ENCODE data around the gene LAMB4.

Gene LAMB4

DNA sequence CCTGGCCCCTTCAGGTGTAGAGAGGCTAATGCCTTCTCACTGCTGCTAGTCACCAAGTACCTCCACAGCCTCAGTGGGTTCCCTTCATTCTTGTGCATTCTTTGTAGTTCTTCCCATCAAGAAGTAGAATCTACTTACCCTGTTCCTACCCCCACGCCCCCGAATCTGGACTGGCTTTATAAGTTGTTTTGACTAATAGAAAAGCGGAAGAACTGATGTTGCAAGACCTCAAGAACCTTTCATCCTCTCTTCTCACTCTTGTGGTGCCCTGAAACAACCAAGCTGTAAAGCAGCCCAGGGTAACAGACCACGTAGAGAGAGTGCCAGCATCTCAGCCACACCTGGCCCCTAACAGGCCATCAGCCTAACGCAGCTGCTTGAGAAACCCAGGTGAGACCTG, 104.0 kb downstream of the LAMB4 start:
- POLR2A ChIA-PET = no interaction called here
- CTCF ChIA-PET = no interaction called here
- TF ChIP-seq FOXK2 (IDR thresholded peaks at IDR 0.05) (no peak), NFRKB (IDR thresholded peaks at IDR 0.05) (no peak), ARNT (IDR thresholded peaks at IDR 0.05) (no peak), TARDBP (IDR thresholded peaks at IDR 0.05) (no peak), HDGF (IDR thresholded peaks at IDR 0.05; ENCODE audit: borderline replicate concordance) (no peak), SUZ12 (IDR thresholded peaks at IDR 0.05) (no peak), L3MBTL2 (conservative IDR thresholded peaks at IDR 0.05) (no peak), FOXM1 (IDR thresholded peaks at IDR 0.05; ENCODE audit: borderline replicate concordance) (no peak), SP1 (IDR thresholded peaks at IDR 0.05) (no peak), ZNF384 (IDR thresholded peaks at IDR 0.05) (no peak), FOXA1 (IDR thresholded peaks at IDR 0.05) (no peak), ELF4 (IDR thresholded peaks at IDR 0.05) (no peak)
- TF ChIP-seq, protein P1, sequence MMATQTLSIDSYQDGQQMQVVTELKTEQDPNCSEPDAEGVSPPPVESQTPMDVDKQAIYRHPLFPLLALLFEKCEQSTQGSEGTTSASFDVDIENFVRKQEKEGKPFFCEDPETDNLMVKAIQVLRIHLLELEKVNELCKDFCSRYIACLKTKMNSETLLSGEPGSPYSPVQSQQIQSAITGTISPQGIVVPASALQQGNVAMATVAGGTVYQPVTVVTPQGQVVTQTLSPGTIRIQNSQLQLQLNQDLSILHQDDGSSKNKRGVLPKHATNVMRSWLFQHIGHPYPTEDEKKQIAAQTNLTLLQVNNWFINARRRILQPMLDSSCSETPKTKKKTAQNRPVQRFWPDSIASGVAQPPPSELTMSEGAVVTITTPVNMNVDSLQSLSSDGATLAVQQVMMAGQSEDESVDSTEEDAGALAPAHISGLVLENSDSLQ (IDR thresholded peaks at IDR 0.05) = no peak
- DNase-seq (ENCODE audit: extremely low spot score) = no peak

- ChIA-PET POLR2A (no interaction called here), CTCF (interaction anchor here (1.3 kb wide), 1 partner anchor 8 kb away, joined by 7 read pairs; no protein-coding TSS in a partner anchor)
- DNase-seq (ENCODE audit: extremely low spot score) = no peak
- no peak for TF ChIP-seq NFRKB (IDR thresholded peaks at IDR 0.05)
- no peak for TF ChIP-seq CTBP1 (IDR thresholded peaks at IDR 0.05; ENCODE audit: borderline replicate concordance)
- TF ChIP-seq SP1 (IDR thresholded peaks at IDR 0.05) = no peak
- TF ChIP-seq ELF4 (IDR thresholded peaks at IDR 0.05) = no peak
- TF ChIP-seq, protein P1 (IDR thresholded peaks at IDR 0.05) = no peak
- TF ChIP-seq L3MBTL2 (conservative IDR thresholded peaks at IDR 0.05) = no peak
- no peak for TF ChIP-seq FOXA1 (IDR thresholded peaks at IDR 0.05)
These were observed 105.6 kb downstream of the LAMB4 start for GRCh38 chr7:108024538-108024937.

- CTCF ChIA-PET = no interaction called here
- DNase-seq (ENCODE audit: extremely low spot score) = no peak
- no peak for TF ChIP-seq ZNF384 (IDR thresholded peaks at IDR 0.05)
- TF ChIP-seq FOXA1 (IDR thresholded peaks at IDR 0.05) = no peak
- no peak for TF ChIP-seq FOXK2 (IDR thresholded peaks at IDR 0.05)
- TF ChIP-seq FOXM1 (IDR thresholded peaks at IDR 0.05; ENCODE audit: borderline replicate concordance) = no peak
- TF ChIP-seq NFRKB (IDR thresholded peaks at IDR 0.05) = no peak
- no peak for TF ChIP-seq L3MBTL2 (conservative IDR thresholded peaks at IDR 0.05)
- TF ChIP-seq, protein P1 (IDR thresholded peaks at IDR 0.05) = no peak
- TF ChIP-seq SP1 (IDR thresholded peaks at IDR 0.05) = no peak
- no peak for TF ChIP-seq TARDBP (IDR thresholded peaks at IDR 0.05)
- TF ChIP-seq LEF1 (IDR thresholded peaks at IDR 0.05; ENCODE audit: borderline replicate concordance) = no peak
- no peak for TF ChIP-seq ARNT (IDR thresholded peaks at IDR 0.05)
- no peak for TF ChIP-seq SUZ12 (IDR thresholded peaks at IDR 0.05)
- no peak for TF ChIP-seq BHLHE40 (IDR thresholded peaks at IDR 0.05; ENCODE audit: borderline replicate concordance)
- TF ChIP-seq CTBP1 (IDR thresholded peaks at IDR 0.05; ENCODE audit: borderline replicate concordance) = no peak
- TF ChIP-seq ELF4 (IDR thresholded peaks at IDR 0.05) = no peak
- TF ChIP-seq HDGF (IDR thresholded peaks at IDR 0.05; ENCODE audit: borderline replicate concordance) = no peak
- POLR2A ChIA-PET = no interaction called here
These were observed 109.6 kb downstream of the LAMB4 start for GRCh38 chr7:108020585-108020984.

- TF ChIP-seq FOXM1 (IDR thresholded peaks at IDR 0.05; ENCODE audit: borderline replicate concordance) (no peak), FOXA1 (IDR thresholded peaks at IDR 0.05) (no peak), NFRKB (IDR thresholded peaks at IDR 0.05) (no peak), CTBP1 (IDR thresholded peaks at IDR 0.05; ENCODE audit: borderline replicate concordance) (no peak), HDGF (IDR thresholded peaks at IDR 0.05; ENCODE audit: borderline replicate concordance) (no peak), ZNF384 (IDR thresholded peaks at IDR 0.05) (no peak), SUZ12 (IDR thresholded peaks at IDR 0.05) (no peak), TARDBP (IDR thresholded peaks at IDR 0.05) (no peak), L3MBTL2 (conservative IDR thresholded peaks at IDR 0.05) (no peak), ARNT (IDR thresholded peaks at IDR 0.05) (no peak), LEF1 (IDR thresholded peaks at IDR 0.05; ENCODE audit: borderline replicate concordance) (no peak), SP1 (IDR thresholded peaks at IDR 0.05) (no peak), BHLHE40 (IDR thresholded peaks at IDR 0.05; ENCODE audit: borderline replicate concordance) (no peak), ELF4 (IDR thresholded peaks at IDR 0.05) (no peak), FOXK2 (IDR thresholded peaks at IDR 0.05) (no peak)
- TF ChIP-seq, protein P1 (IDR thresholded peaks at IDR 0.05) = no peak
- CTCF ChIA-PET = no interaction called here
- POLR2A ChIA-PET = no interaction called here
- DNase-seq (ENCODE audit: extremely low spot score) = no peak
These were observed 111.5 kb downstream of the LAMB4 start for GRCh38 chr7:108018668-108019067.

- CTCF ChIA-PET = interaction anchor here (1.4 kb wide), 1 partner anchor 12 kb away, joined by 9 read pairs; no protein-coding TSS in a partner anchor
- POLR2A ChIA-PET = interaction anchor here (1.8 kb wide), 1 partner anchor 14 kb away, joined by 9 read pairs; the partner anchor contains the start of gene LAMB1
- no peak for TF ChIP-seq FOXM1 (IDR thresholded peaks at IDR 0.05; ENCODE audit: borderline replicate concordance)
- DNase-seq (ENCODE audit: extremely low spot score) = no peak
These were observed 112.4 kb downstream of the LAMB4 start for GRCh38 chr7:108017776-108018151.
